ENCODE data around the gene GATA2. TPM values are rescaled to one million over a fixed set of nuclear protein-coding genes. Genes with fewer than 3 reads are reported as not detected.

GATA2 gene
- total and polyA plus RNA-seq, 2 of the 13 experiments (the other 11 are each of a cell fraction or from before 2014, with no cell fraction given): 3.5 to 6.2 TPM

DNA sequence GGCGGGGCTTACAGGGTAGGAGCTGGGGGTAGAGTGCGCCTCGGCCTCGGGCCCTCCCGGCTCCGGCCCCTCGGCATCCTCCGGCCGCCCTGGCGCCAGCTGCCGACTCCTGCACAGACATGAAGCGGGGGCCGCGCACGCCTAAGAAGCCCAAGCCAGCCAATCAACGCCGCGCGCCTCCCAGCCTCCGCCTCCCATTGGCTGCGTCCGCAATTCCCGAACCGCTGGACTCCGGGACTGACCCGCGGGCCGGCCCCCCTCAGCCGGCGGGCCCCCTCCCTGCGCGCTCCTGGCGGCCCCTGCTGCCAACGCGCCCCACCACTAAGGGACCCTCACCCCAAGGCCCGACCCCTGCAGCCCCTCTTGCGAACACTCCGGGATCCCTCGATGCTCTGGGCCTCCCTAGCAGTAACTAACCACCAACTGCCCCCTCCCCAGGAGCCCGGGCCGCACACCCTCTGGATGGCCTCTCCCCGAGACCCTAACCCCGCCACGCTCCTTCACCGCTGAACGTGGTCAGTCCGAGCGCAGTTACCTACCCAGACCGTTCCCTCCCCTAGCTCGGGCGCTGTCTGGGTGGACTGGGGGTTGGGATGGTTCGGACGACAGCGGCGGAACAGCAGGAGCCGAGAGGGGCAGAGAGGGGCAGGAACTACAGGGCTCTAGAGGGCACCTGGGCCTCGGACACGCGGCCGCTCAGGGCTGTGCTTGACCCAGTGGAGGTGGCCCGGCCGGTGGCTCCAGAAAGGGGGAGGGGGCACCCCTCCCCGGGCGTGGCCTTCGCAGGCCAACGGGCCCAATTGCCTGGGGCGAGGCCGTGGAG, 5.0 kb downstream of the GATA2 start (continued):
- TF ChIP-seq MTA3 (CRISPR knock-in tag; IDR thresholded peaks at IDR 0.05) (no peak), KAT8 (CRISPR knock-in tag; IDR thresholded peaks at IDR 0.05) (no peak; the same call in none of the 2 replicates), HIVEP1 (CRISPR knock-in tag; IDR thresholded peaks at IDR 0.05) (no peak; the same call in 1 of the 2 replicates), TBL1XR1 (IDR thresholded peaks at IDR 0.05; ENCODE audit: borderline replicate concordance, low read length, partially characterized antibody) (no peak), NKX3-1 (CRISPR knock-in tag; IDR thresholded peaks at IDR 0.05) (0 out of 2 replicates have a peak, but pooled peaks have one; percentile 53), MAF1 (CRISPR knock-in tag; IDR thresholded peaks at IDR 0.05; ENCODE audit: borderline replicate concordance) (no peak), AHDC1 (CRISPR knock-in tag; IDR thresholded peaks at IDR 0.05; ENCODE audit: borderline replicate concordance) (no peak), HNRNPL (IDR thresholded peaks at IDR 0.05; ENCODE audit: low read depth, low read length) (peak; percentile 79; the same call in 1 of the 2 replicates), ZNF230 (CRISPR knock-in tag; IDR thresholded peaks at IDR 0.05) (peak; percentile 71; the same call in 1 of the 2 replicates), ZMAT5 (CRISPR knock-in tag; IDR thresholded peaks at IDR 0.05; ENCODE audit: borderline replicate concordance, low read depth) (no peak), PHF20 (CRISPR knock-in tag; IDR thresholded peaks at IDR 0.05) (no peak; the same call in 1 of the 2 replicates), GLI4 (CRISPR knock-in tag; IDR thresholded peaks at IDR 0.05; ENCODE audit: borderline replicate concordance) (peak; percentile 90; the same call in 1 of the 2 replicates), ZNF776 (CRISPR knock-in tag; IDR thresholded peaks at IDR 0.05) (peak; percentile 77; the same call in 1 of the 2 replicates), PRMT3 (CRISPR knock-in tag; IDR thresholded peaks at IDR 0.05; ENCODE audit: borderline replicate concordance, low read depth) (no peak), ZFP82 (CRISPR knock-in tag; IDR thresholded peaks at IDR 0.05; ENCODE audit: borderline replicate concordance) (no peak), ZSCAN22 (CRISPR knock-in tag; IDR thresholded peaks at IDR 0.05) (no peak), NPAS2 (CRISPR knock-in tag; IDR thresholded peaks at IDR 0.05; ENCODE audit: borderline replicate concordance) (no peak)
- TF ChIP-seq, protein P1, sequence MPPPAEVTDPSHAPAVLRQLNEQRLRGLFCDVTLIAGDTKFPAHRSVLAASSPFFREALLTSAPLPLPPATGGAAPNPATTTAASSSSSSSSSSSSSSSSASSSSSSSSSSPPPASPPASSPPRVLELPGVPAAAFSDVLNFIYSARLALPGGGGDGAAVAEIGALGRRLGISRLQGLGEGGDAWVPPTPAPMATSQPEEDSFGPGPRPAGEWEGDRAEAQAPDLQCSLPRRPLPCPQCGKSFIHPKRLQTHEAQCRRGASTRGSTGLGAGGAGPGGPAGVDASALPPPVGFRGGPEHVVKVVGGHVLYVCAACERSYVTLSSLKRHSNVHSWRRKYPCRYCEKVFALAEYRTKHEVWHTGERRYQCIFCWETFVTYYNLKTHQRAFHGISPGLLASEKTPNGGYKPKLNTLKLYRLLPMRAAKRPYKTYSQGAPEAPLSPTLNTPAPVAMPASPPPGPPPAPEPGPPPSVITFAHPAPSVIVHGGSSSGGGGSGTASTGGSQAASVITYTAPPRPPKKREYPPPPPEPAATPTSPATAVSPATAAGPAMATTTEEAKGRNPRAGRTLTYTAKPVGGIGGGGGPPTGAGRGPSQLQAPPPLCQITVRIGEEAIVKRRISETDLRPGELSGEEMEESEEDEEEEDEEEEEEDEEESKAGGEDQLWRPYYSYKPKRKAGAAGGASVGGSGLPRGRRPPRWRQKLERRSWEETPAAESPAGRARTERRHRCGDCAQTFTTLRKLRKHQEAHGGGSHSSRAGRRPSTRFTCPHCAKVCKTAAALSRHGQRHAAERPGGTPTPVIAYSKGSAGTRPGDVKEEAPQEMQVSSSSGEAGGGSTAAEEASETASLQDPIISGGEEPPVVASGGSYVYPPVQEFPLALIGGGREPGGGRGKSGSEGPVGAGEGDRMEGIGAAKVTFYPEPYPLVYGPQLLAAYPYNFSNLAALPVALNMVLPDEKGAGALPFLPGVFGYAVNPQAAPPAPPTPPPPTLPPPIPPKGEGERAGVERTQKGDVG (CRISPR knock-in tag; IDR thresholded peaks at IDR 0.05; ENCODE audit: borderline replicate concordance): no peak
